ENCODE data around the gene XNDC1N.

The XNDC1N gene

GRCh38 chr11:71927820-71928736 is at the start of gene XNDC1N:
Gene XNDC1N, minus strand, starts transcription at chr11:71928594. Its CDS starts 5,241 bp downstream, at chr11:71923353.
- peak; percentile 83 for DNase-seq

GRCh38 chr11:71977743-71978418 is 49.5 kb upstream of the XNDC1N start:
- peak; percentile 62 for DNase-seq

GRCh38 chr11:71977090-71977489 is 48.7 kb upstream of the XNDC1N start:
- no peak for DNase-seq

GRCh38 chr11:71976551-71976950 is 48.2 kb upstream of the XNDC1N start:
- DNase-seq: no peak

GRCh38 chr11:71971680-71972079 is 43.3 kb upstream of the XNDC1N start:
- no peak for DNase-seq

GRCh38 chr11:71964641-71965040 is 36.2 kb upstream of the XNDC1N start:
- DNase-seq: no peak

- no peak for DNase-seq
These were observed 35.1 kb upstream of the XNDC1N start for GRCh38 chr11:71963468-71963867.

- peak; percentile 61 for DNase-seq
These were observed 34.1 kb upstream of the XNDC1N start for GRCh38 chr11:71962428-71963038.

- DNase-seq: no peak
These were observed 27.6 kb upstream of the XNDC1N start for GRCh38 chr11:71955898-71956456.

- no peak for DNase-seq
These were observed 23.4 kb upstream of the XNDC1N start for GRCh38 chr11:71951741-71952310.

GRCh38 chr11:71949034-71949433 is 20.6 kb upstream of the XNDC1N start:
- DNase-seq: no peak

- no peak for DNase-seq
These were observed 20.1 kb upstream of the XNDC1N start for GRCh38 chr11:71948314-71949027.

GRCh38 chr11:71947498-71947897 is 19.1 kb upstream of the XNDC1N start:
- DNase-seq: no peak

GRCh38 chr11:71946144-71946571 is 17.8 kb upstream of the XNDC1N start:
- DNase-seq: no peak

- DNase-seq: no peak
These were observed 12.3 kb upstream of the XNDC1N start for GRCh38 chr11:71940561-71941219.

GRCh38 chr11:71937826-71938225 is 9.4 kb upstream of the XNDC1N start:
- DNase-seq: no peak

- no peak for DNase-seq
These were observed 8.4 kb upstream of the XNDC1N start for GRCh38 chr11:71936825-71937224.

GRCh38 chr11:71935338-71935925 is 7.0 kb upstream of the XNDC1N start:
- DNase-seq: no peak

GRCh38 chr11:71934213-71934612 is 5.8 kb upstream of the XNDC1N start:
- DNase-seq: no peak

GRCh38 chr11:71933141-71933933 is 4.9 kb upstream of the XNDC1N start:
- DNase-seq: no peak

- no peak for DNase-seq
These were observed 2.8 kb upstream of the XNDC1N start for GRCh38 chr11:71931245-71931602.
